Adipose tissue (tissue), 3 donors: ENCODE data around the gene OSBPL2. TPM values are rescaled to one million over a fixed set of nuclear protein-coding genes. Genes with fewer than 3 reads are reported as not detected.

ENCODE experiments used
- H3K27ac ChIP-seq: one replicate; pipeline ENCODE4 v1.5.1; 2013; ENCODE audit warnings: low read depth, low read length
- WGBS, 3 donors: extraction: QIAGEN DNeasy Blood & Tissue Kit; methylation state at CpG; one replicate each; pipeline ENCODE4 v1.1.7; 2013; 5-methylcytosine and 5-hydroxymethylcytosine counted together
- polyA plus RNA-seq, 3 donors: library from polyadenylated mRNA; stranded (reverse); fragments of 200-250 nt; gene quantifications; one replicate each; pipeline ENCODE4 v1.2.3, GENCODE V29; 2013
- donor health status: healthy with polysubstance abuse.
- donor health status: Bipolar disorder and iron deficiency.
- donor health status: healthy.

The OSBPL2 gene
- polyA plus RNA-seq, 3 donors = 12.8 to 24.5 (median 15.1) TPM

DNA sequence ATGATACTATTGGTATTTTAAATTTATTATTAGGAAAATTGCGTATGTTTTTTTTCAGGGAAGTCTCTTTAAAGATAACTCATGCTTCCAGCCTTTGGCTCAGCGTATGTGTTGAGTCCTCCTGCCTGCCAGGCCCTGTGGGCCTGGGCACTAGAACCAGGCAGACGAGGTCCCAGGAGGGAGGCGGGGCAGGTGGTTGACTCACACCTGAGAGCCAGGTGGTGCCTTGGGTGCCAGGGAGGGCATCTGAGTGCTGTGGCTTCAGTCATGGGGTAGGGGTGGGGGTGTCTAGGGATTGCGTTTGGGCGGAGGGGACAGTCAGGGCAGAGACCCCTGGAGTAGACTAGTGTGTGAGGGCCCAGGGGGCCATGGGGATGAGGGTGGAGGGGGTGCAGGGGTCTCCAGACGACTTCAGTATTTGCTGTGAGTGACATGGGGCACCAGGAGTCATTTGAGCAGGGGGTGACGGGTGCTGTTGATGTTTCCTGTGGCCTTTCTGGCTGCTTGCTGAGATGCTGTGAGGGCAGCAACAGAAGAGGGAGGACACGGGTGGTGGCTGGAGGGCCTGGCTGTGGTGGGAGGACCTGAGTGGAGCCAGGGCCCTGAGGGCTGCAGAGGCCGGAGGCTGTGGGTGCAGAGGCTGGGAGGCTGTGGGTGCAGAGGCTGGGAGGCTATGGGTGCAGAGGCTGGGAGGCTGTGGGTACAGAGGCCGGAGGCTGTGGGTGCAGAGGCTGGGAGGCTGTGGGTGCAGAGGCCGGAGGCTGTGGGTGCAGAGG lies 49.6 kb downstream of the OSBPL2 start:
- H3K27ac ChIP-seq = no peak overlapping the region
- WGBS, 3 donors = 85 to 95% (median 93%) methylated on average over 12 of the region's 12 CpGs

DNA sequence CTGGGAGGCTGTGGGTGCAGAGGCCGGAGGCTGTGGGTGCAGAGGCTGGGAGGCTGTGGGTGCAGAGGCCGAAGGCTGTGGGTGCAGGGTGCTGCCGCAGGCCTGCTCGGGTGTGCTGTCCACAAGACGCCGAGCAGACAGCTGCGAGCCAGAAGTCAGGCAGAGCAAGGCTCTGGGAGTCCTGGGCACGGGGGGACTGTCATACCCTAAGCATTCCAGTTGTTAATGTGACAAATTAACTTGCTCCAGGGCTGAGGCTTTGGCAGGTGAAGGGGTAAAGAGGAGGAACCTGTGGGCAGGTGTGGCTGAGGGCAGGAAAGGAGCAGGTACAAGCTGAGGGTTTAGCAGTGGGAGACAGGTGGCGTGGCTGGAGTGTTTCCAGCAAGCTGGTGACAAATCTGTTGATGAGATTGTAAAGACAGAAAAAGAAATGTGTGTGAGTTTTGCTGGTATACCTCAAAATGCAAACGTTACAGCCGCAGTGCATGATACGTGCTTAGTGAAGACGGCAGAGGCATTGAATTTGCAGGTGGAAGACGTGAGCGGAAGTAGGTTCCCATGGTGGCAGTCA lies 50.3 kb downstream of the OSBPL2 start:
- WGBS, 3 donors = 87 to 96% (median 93%) methylated on average over 15 of the region's 15 CpGs
- no peak overlapping the region for H3K27ac ChIP-seq

DNA sequence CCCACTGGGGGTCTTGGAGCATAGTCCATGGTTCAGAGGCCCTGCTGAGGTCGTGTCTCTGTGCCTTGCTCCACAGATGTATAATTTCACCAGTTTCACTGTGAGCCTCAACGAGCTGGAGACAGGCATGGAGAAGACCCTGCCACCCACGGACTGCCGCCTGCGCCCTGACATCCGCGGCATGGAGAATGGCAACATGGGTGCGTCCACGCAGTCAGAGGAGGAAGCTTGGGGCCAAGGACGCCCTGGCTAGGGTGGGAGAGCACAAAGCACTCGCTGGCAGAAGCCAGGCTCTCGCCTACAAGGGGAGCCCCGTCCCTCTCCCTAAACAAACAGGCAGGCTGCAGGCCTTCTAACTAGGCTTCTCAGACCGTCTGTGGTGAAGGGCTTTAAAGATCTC lies 50.8 kb downstream of the OSBPL2 start:
- H3K27ac ChIP-seq = no peak overlapping the region
- 85 to 92% (median 89%) methylated on average over 14 of the region's 14 CpGs for WGBS, 3 donors

DNA sequence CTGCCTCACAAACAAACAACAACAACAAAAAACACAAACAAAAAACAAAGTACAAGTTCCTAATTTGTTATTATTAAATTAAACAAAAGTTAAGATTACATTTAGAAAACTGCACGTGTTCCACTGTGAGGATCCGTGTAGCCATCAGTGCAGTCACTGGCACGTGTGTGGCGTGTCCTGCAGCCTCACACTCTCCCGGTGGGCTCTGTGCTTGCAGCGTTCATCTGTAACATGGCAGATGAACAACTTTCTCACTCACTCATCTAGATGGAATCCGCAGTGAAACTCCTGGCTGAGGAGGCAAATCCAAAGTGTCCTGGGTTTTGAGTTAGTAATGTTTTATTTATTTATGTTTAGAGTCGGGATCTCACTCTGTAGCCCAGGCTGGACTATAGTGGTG lies 51.6 kb downstream of the OSBPL2 start:
- H3K27ac ChIP-seq = no peak overlapping the region
- WGBS, 3 donors = 93 to 94% (median 93%) methylated on average over 8 of the region's 8 CpGs

DNA sequence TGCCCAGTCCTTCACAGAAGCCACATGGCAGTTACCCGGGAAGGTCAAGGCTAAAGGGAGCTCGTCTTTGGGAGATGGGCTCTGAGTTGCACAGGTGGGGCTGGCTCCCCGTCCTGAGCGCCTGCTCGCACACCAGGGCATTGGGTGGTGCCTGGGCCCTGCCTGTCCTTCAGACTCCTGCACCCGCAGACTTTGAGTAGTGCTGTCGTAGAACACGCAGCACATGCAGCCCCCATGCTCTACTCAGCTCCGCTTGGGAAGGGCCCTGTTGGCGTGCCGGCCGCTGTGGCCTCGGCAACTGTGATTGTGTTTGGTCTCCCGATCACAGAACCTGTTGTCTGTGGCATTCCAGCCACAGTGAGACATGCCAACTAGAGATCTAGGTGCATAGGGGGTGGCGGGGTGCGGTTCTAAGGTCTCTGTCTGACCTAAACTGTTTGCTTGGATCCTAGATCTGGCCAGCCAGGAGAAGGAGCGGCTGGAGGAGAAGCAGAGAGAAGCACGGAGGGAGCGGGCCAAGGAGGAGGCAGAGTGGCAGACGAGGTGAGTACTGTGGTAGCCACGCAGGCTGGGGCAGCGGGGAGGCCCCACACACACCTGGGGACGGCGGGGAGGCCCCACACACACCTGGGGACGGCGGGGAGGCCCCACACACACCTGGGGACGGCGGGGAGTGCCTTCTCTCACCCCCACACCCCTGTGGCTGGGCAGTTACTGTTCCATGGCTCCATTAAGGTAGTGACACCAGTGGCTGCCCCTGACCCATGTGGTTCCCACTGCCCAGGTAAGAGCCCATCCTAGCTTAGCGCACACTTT lies 53.1 kb downstream of the OSBPL2 start:
- 90 to 96% (median 96%) methylated on average over 22 to 29 of the region's 29 CpGs for whole genome bisulfite sequencing, 3 donors
- no peak overlapping the region for H3K27ac ChIP-seq

DNA sequence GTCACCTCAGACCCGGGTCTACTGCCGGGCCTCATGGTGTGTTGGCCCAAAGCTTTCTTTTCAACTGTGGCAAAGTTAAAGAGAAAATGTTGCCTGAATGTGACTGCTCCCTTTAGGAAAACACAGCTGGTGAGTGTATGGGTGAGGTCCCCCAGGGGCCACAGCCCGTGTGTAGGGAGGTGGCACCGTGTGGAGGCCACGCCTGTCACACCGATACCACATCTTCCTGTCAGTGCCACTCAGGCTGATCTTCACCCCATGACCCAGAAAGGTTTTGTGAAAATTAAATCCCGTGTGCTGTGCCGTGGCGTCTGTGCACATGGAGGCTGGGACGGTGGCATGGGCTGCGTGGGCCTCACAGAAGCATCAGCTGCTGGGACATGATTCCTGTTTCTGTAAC lies 53.8 kb downstream of the OSBPL2 start:
- H3K27ac ChIP-seq = no peak overlapping the region
- 83 to 92% (median 88%) methylated on average over 11 of the region's 11 CpGs for WGBS, 3 donors

DNA sequence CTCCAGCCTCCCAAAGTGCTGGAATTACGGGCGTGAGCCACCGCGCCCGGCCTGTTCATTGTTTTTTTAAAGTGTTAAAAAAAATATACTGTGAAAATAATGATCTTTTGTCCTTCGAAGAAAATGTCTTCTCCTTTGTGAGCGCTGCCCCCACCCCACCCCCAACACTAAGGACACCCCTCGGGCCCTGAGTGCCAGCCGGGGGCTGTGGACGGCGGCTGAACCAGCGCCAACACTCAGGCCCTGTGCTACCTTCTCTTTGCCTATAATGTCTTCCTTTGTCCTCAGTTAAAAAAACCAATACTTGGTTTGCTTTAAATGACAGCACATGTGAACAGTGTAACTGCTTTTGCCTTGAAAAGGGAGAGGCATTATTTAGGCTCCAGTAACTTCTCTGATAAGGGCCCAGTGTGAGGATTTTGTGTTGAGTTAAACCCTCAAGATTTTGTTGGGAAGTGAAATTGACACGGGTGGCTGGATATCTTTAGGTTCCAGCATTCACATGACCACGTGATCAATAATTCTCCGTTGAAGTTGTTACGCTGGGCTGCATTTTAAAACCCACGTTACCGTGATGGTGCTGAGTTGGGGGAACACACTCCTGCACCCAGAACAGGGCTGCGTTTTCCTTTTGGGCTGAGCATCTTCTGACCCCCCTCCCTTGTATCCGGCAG lies 54.9 kb downstream of the OSBPL2 start:
- WGBS, 3 donors = 79 to 94% (median 91%) methylated on average over 20 of the region's 20 CpGs
- H3K27ac ChIP-seq = no peak overlapping the region

DNA sequence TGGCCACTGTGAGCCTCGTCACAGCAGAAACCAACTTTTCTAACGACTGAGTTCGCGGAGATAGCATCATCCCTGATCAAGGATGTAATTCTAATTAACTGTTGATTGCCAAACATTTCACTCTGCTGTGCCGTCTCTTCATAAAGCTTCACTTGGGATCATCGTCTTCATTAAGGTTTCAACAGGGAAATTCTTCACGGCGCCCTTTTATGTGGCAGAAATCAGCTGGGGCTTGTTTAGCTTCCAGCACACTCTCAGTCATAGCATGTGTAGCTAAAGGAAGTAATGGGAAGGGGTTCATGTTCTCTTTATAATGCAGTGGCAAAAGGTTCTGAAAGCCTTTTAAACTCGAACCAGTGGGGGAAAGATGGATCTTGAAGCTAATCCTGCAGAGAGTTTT lies 55.6 kb downstream of the OSBPL2 start:
- no peak overlapping the region for H3K27ac ChIP-seq
- WGBS, 3 donors = 82 to 86% (median 86%) methylated on average over 9 of the region's 9 CpGs

DNA sequence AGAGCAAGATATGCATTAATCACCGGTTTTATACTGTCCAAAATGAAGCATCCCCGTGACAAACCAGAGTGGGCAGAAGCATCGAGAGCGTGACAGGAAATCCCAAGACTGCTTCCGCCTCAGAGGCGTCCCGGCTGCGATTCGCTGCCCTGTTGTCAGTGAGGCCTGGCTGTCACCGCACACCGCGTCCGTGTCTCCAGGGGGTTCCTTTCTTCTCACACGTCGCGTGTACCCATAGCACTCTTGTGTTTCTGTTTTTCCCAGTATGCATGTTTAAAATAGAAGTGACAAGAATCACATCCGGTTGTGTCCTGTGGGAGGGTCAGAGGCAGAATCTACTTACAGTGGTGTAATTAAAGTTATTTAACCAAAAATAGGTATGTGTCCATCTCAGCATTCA lies 56.2 kb downstream of the OSBPL2 start:
- no peak overlapping the region for H3K27ac ChIP-seq
- 77 to 86% (median 80%) methylated on average over 17 of the region's 17 CpGs for WGBS, 3 donors

DNA sequence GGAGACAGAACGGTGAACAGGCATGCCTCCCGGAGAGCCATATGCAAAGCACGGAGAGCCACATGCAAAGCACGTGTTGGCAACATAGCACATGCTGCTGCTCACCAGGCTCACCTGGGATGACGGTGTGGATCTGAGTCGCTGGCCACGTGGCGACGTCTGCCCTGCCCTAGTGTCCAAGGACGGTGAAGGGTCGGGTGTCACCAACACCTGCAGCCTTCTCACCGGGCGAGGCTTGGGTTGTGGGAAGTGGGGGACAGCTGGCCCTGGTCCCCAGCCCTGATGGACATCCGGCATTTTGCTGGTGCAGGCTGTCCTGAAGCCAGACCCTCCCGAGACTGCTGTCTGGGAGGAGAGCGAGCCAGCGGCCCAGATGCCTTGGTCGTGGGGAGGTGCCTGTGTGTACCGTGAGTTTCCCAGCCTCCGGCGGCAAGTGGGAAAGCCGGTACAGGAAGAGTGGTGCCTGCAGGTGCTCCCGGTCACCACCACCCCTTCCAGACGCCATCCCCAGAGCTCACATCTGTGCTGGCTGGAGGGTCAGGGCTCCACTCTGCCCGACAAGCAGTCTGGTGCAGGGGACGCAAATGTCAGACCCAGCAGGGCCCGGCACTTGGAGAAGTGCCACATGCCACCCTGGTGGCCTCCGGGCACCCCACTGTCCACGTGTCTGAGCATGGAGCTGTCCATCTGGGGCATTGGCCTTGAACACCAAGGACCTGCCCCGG lies 58.6 kb downstream of the OSBPL2 start:
- H3K27ac ChIP-seq = no peak overlapping the region
- 46 to 89% (median 89%) methylated on average over 29 to 30 of the region's 30 CpGs for WGBS, 3 donors

DNA sequence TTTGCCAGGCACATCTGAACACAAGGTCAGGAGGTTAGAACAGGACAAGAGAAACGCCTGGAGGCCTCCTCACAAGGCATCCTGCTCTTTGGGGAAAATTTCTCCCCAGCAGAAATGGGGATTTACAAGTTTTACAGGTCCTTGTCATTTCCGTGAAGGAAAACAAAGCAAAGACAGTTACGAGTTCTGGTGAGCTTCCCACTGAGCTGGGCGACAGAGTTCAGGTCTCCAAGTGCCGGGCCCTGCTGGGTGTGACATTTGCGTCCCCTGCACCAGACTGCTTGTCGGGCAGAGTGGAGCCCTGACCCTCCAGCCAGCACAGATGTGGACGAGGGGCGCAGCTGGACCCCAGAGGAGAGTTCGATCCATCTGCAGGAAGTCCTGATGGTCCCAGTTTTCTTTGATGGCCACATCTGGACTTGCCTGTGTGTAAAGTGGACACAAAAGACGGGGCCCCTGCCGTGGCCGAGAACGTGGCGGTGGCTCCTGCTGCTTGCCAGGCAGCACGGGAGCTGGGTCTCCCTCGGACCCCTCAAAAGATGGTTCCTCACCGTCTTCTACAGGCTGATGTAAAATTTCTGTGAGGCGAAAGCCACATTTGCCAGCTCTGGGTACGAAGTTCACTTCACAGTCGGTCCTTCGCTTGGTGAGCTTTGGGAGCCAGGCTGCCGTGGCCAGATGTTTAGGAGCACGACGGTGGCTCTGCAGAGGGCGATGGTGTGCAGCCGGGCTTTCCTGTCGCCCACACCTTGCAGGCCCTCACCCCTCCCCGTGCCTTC lies 59.3 kb downstream of the OSBPL2 start:
- 50 to 91% (median 85%) methylated on average over 29 of the region's 29 CpGs for WGBS, 3 donors

DNA sequence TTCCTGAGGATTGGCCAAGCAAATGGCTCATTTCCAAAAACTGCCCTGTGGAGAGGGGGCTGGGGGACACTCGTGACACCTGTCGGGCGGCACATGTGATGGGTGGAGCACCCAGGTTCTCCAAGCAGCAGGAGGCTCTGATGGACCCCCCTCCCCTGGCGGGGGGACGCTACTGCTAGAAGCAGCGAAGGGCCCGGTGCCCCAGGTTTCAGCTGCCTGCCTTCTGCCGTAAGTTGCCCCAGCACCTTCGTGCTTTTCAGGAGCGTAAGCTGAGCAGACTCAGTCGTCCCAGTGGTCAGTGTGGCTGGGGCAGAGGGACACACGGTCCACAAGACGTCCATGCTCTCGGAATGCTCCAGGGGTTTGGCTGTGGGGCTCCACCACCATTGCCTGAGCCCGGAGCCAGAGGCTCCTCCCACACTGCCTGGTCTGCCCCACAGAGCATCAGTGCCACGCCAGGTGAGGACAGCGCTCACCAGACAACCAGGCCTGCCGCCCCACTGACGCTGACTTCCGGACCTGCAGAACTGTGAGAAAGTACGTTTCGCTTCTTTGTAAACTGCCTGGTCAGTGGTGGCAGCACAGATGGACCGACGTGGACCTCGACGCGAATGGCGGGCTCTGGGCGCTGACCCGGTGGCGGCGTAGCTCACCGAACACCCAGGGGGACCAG lies 60.4 kb downstream of the OSBPL2 start:
- WGBS, 3 donors = 89 to 93% (median 92%) methylated on average over 32 to 33 of the region's 33 CpGs
- H3K27ac ChIP-seq = no peak overlapping the region

More for the DNA sequence above, 59.3 kb downstream of the OSBPL2 start:
- no peak overlapping the region for H3K27ac ChIP-seq

DNA sequence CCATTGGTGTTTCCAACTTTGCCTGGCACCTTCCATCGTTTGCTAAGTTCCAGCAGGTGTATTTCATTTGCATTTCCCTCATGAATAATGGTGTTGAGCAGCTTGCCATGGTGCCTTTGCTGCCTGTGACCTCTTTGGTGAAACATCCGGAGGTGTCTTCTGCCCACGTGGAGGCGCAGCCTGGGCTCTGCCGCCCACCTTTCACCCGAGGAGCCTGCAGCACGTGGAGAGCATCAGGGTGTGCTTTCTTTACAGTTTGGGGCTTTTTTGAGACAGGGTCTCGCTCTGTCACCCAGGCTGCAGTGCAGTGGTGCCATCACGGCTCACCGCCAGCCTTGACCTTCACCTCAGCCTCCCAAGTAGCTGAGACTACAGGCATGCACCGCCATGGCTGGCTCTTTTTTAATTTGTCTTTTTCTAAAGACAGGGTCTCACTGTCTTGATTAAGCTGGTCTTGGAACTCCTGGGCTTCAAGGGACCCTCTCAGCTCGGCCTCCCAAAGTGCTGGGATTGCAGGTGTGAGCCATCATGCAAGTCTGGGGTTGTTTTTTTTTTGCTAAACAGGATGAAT lies 61.4 kb downstream of the OSBPL2 start:
- H3K27ac ChIP-seq = no peak overlapping the region
- WGBS, 3 donors = 78 to 88% (median 82%) methylated on average over 12 of the region's 12 CpGs

DNA sequence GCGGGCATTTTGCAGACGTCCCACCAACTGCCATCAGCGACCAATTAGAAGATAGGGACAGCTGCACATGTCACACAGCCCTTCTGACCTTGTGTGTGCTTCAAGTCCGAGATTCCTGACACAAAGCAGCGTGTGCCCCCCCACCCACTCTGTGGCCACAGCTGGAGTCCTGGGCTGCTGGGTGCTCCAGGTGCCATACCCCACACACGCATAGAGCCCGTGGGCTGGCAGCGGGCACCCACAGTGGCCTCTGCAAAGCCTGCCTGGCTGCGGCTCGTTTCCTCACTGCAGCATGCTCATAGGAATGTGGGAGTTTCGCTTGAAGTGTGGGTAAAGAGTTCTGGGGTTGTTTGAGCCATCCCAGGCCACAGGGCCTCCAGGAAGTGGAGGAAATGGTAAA lies 62.0 kb downstream of the OSBPL2 start:
- 63 to 90% (median 81%) methylated on average over 11 of the region's 11 CpGs for WGBS, 3 donors
- no peak overlapping the region for H3K27ac ChIP-seq

DNA sequence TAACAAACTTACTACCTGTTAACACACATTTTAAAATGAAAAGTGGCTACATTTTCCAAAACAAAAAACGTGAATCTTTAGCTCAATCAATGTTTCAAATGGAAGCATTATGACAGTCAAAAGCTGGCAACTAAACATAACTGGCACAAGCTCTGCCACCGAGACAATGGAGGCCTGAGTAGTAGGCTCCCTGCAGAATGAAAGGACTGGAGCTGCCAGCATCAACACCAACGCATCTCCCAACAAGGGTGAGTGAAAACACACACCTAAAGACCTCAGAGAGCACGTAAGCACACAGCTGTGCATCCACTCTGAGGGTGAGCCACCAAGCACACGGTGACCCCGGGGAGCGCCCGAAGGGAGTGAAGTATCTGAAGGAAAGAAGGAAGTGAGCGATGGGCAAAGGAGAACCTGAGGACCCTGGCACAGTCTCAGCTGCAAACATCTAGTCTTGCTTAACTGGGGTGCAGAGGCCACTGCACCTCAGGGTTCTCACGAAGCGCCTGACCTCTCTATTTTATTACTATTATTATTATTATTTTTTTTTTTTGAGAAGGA lies 62.9 kb downstream of the OSBPL2 start:
- no peak overlapping the region for H3K27ac ChIP-seq
- 87 to 88% (median 88%) methylated on average over 11 of the region's 11 CpGs for WGBS, 3 donors

DNA sequence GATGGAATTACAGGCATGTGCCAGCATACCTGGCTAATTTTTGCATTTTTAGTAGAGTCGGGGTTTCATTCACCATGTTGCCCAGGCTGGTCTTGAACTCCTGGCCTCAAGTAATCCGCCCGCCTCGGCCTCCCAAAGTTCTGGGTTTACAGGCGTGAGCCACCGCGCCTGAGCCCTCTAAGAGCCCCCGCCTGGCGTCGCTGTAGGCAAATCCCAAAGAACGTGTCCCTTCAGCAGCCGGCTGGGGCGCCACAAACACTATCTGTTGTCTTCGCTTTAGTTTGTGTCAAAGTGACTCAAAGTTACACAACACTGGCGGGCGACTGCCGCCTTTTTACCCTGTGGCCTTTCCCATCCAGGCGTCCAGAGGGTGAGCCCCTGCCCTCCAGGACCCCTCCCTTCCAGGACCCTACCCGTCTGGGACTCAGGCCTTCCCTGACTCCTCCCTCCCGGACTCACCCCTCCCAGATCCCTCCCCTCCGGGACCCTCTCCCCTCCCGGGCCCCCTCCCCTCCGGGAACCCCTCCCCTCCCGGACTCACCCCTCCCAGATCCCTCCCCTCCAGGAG lies 63.5 kb downstream of the OSBPL2 start:
- WGBS, 3 donors = 2 to 3% (median 2%) methylated on average over 20 to 24 of the region's 24 CpGs
- peak overlapping the region; percentile 36 for H3K27ac ChIP-seq
